NCI-H446 treated with DMSO at 0.1 percent for 48 hours (cell line): ENCODE measurements around the gene FOXP4.

Experiments used
- DNase-seq: peaks from one replicate; lab custom pipeline; 2025; lab: John Stamatoyannopoulos, UW

FOXP4 gene, protein sequence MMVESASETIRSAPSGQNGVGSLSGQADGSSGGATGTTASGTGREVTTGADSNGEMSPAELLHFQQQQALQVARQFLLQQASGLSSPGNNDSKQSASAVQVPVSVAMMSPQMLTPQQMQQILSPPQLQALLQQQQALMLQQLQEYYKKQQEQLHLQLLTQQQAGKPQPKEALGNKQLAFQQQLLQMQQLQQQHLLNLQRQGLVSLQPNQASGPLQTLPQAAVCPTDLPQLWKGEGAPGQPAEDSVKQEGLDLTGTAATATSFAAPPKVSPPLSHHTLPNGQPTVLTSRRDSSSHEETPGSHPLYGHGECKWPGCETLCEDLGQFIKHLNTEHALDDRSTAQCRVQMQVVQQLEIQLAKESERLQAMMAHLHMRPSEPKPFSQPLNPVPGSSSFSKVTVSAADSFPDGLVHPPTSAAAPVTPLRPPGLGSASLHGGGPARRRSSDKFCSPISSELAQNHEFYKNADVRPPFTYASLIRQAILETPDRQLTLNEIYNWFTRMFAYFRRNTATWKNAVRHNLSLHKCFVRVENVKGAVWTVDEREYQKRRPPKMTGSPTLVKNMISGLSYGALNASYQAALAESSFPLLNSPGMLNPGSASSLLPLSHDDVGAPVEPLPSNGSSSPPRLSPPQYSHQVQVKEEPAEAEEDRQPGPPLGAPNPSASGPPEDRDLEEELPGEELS

DNA sequence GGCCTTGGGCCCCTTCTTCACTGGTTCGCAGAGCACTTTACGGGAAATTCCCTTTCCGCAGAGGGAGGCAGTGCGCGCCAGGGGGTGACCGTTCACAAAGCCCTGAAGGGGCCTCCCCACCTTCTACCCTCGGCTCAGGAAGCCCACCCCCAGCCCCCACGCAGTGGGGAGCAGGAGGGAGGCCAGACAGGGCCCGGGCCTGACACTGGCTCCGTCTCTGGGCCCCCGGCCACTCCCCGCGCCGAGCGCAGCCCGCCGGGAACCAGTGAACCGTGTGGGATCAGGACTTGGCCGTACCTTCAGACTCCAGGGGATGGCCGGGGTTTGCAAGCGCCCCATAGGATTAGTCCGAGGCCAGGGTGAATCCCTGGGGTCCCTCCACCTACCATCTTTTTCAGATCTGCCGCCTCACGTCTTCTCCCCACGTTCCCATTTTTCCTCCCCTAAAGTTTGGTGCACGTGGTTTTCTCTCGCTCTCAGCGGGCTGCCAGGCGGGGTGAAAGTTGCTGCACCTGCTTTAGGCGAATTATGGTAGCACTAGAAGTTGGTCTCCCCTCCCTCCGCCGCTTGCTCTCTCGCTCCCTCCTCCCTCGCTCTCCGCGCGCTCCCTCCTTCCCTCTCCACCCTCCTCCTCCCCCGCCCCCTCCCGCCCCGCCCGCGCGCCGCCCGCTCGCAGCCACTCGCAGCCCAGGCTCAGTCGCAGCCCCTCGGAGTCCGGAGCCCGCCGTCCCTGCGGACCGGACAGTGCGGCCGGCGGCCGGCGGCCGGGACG is at the start of gene FOXP4:
FOXP4 (plus strand) TSS at position 679 of the 772 bp plus-strand sequence. CDS start 19,380 bp downstream, outside the sequence.
- peak; percentile 91 for DNase-seq

DNA sequence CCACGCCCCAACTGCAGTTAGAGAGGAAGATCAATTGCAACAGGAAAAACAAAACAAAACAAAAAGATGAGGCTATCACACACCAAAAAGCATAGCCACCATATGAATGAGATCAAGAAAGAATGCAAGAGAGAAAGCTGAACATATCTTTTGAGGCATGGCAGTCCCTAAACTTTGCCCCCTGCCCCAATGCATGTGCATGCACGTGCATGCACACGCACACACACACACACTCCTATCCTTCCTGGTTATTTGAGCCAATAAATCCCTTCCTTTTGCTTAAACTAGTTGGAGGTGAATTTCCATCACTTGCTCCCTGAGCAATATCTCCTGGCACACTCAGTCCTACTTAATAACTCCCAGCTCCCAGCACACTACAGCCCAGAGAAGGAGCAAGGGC is 48.6 kb upstream of the FOXP4 start:
- DNase-seq, result no peak

GRCh38 chr6:41497994-41498393 is 48.2 kb upstream of the FOXP4 start:
- no peak for DNase-seq

- DNase-seq, result no peak
Measured at GRCh38 chr6:41498968-41499599, 47.1 kb upstream of the FOXP4 start.

DNA sequence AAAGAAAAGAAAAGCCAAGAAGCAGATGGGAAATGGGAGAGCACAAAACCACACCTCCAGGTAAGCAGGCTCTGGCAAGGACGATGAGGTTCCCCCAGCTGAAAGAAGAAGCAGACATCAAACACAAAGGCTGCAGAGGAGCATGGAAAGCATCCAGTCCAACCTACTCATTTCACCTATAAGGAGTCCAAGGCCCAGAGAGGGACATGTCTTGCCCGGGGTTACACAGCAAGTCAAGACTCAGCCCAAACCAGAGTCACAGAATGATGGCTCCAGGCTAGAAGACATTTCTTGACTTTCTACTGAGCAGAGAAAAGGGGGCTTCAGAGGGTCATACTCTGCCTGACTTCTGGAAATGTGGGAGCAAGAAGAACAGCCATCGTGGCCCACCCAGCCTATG is 45.6 kb upstream of the FOXP4 start:
- DNase-seq, result no peak

GRCh38 chr6:41502566-41502916 is 43.6 kb upstream of the FOXP4 start:
- no peak for DNase-seq

GRCh38 chr6:41502917-41503671 is 43.1 kb upstream of the FOXP4 start:
- no peak for DNase-seq

GRCh38 chr6:41503827-41504465 is 42.2 kb upstream of the FOXP4 start:
- no peak for DNase-seq

GRCh38 chr6:41504466-41505121 is 41.6 kb upstream of the FOXP4 start:
- no peak for DNase-seq

GRCh38 chr6:41505122-41506049 is 40.8 kb upstream of the FOXP4 start:
- no peak for DNase-seq

- DNase-seq, result no peak
Measured at GRCh38 chr6:41508479-41508878, 37.7 kb upstream of the FOXP4 start.

DNA sequence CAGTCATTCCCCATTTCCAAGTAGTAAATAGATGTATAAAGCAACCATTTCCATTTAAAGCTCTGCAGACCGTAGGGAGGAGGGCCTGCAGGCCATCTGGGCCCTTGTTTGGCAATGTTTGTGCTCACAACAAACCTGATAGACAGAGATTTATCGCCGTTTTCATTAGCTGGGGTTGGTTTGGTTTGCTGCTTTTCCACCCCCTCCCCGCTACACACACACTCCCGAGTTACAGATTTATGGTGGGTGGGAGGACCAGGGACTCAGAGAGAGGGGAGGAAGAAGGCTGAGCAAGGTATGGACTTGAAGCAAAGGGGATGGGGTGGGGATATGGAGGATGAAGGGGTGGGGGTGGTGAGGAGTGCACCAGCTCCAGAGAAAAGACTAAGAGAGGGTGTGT is 36.6 kb upstream of the FOXP4 start:
- no peak for DNase-seq

DNA sequence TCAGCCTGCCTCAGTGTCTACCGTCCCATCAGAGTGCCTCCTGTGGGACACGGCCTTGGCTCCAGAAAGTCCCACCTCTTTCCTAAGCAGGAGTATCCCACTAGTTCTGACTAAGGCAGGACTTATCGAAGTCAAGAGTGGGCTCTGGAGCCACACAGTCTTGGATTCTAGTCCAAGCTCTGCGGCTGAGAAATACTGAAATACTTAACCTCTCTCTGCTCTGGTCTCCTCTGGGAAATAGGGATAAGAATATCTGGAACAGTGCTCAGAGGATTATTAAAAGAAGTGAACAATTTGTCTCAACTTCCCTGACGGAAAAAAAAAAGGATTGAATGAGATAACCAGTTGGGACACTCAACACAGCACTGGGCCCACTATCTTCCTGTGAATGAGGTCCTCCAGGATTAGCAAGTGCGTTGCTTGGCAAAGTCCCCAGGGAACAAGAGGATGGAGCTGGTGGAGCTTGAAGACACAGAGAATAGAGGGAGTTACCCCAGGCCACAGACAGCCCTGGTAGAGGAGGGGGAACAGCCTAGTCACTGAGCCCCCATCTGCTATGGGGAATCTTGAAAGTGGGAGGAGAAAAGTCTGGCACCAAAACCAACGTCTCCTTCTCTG is 34.6 kb upstream of the FOXP4 start:
- DNase-seq, result no peak

- DNase-seq, result no peak
Measured at GRCh38 chr6:41512146-41512701, 34.0 kb upstream of the FOXP4 start.

DNA sequence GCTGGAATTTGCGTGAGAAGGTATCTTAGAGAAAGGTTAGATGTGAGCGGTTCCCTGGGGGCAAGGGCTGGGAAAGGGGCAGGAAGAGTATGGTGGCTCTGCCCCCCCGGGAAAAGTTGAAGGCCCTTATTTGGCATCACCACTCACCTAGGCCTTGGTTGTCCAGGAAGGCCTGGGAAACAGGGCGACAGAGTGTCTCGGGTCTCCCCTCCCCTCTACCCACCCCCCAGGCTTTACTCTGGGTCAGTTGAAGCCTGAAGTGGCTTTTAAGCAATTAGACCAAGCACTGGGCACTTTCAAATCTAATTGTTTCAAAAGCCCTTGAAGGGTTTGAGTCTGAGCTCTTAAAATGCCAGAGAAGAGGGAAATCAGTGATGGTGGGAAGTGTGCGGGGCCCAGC is 30.2 kb upstream of the FOXP4 start:
- DNase-seq, result no peak

DNA sequence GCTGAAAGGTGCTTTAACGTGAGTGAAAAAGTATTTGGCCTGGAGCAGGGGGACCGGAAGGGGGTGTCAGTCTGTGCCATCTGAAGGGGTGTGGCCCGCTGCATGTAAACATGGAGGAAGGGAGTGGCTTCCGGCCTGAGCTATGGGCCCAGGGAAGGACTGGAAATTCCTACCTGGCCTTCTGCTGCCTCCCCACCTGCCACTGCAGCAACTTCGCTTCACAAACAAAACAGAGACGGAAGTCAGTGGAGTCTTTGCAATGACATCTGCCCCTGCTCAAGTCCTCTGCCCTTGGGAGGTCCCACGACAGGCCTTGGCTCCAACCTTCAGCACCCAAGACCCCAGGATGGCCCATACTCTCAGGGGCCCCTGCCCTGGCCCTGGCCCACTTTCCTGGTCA is 28.1 kb upstream of the FOXP4 start:
- no peak for DNase-seq

- no peak for DNase-seq
Measured at GRCh38 chr6:41519305-41519744, 26.9 kb upstream of the FOXP4 start.
